PC-3 (cell line): ENCODE measurements around the gene DGKD. TPM values are rescaled to one million over a fixed set of nuclear protein-coding genes. Genes with fewer than 3 reads are reported as not detected.
"Not testable (repeated sequence)": the region's sequence is repeated elsewhere in the genome, so short reads cannot be mapped to it uniquely, and the experiment has no call there.

Experiments
- ATAC-seq: fragments of 200-7000 bp; cut with Tn5 transposase; 2 replicates; pipeline ENCODE4 v1.9.1; 2020; ENCODE audit warnings: mild to moderate bottlenecking, moderate library complexity
- BruUV-seq: library from RNA; stranded (reverse); fragments of 400-500 nt; replicated peaks from 2 replicates; lab custom pipeline; 2021; lab: Mats Ljungman, UMichigan
- CTCF ChIA-PET: fragments of 300-600 bp; sonication (Branson Sonifier 250); formaldehyde crosslinking; loops from one replicate; lab custom pipeline; 2022; ENCODE audit warnings: antibody characterized with exemption; lab: Charles Lee
- POLR2A ChIA-PET: fragments of 300-600 bp; sonication (Branson Sonifier 250); formaldehyde crosslinking; loops from one replicate; lab custom pipeline; 2022; ENCODE audit warnings: antibody characterized with exemption; ENCODE audit not compliant: unreplicated experiment; lab: Charles Lee
- DNase-seq: peaks from one replicate; pipeline ENCODE4 v3.0.0-alpha.2; 2015
- H2AFZ ChIP-seq: fragments of 300-600 bp; sonication (generic); 2 replicates; pipeline ENCODE4 v1.6.0; 2016; ENCODE audit warnings: antibody characterized with exemption, low read length
- H3F3A ChIP-seq: fragments of 300-600 bp; sonication (generic); one replicate; pipeline ENCODE4 v1.6.0; 2017; ENCODE audit warnings: antibody characterized with exemption, low read length, control low read depth, mild to moderate bottlenecking; ENCODE audit not compliant: unreplicated experiment
- H3K27ac ChIP-seq: fragments of 300-600 bp; sonication (generic); 2 replicates; pipeline ENCODE4 v1.5.1; 2016; ENCODE audit warnings: mild to moderate bottlenecking, low read length
- H3K27me3 ChIP-seq: fragments of 300-600 bp; sonication (generic); 2 replicates; pipeline ENCODE4 v1.6.1; 2016; ENCODE audit warnings: low read length, mixed read lengths
- H3K36me3 ChIP-seq: fragments of 300-600 bp; sonication (generic); 2 replicates; pipeline ENCODE4 v1.6.1; 2016; ENCODE audit warnings: low read depth, mixed run types, low read length, mixed read lengths
- H3K4me1 ChIP-seq: fragments of 300-600 bp; sonication (generic); 2 replicates; pipeline ENCODE4 v1.5.1; 2016; ENCODE audit warnings: low read length; ENCODE audit not compliant: insufficient read depth
- H3K4me2 ChIP-seq: fragments of 300-600 bp; sonication (generic); 2 replicates; pipeline ENCODE4 v1.6.0; 2016; ENCODE audit warnings: low read length
- H3K4me3 ChIP-seq: fragments of 300-600 bp; sonication (generic); 2 replicates; pipeline ENCODE4 v1.5.1; 2016; ENCODE audit warnings: mild to moderate bottlenecking, low read length, mixed read lengths
- H3K79me2 ChIP-seq: fragments of 300-600 bp; sonication (generic); 2 replicates; pipeline ENCODE4 v1.6.1; 2017; ENCODE audit warnings: low read length, mixed read lengths
- H3K9ac ChIP-seq: fragments of 300-600 bp; sonication (generic); 2 replicates; pipeline ENCODE4 v1.6.0; 2016; ENCODE audit warnings: mild to moderate bottlenecking, low read length
- H3K9me2 ChIP-seq: fragments of 300-600 bp; sonication (generic); replicated peaks from 2 replicates; pipeline ENCODE4 v1.6.1; 2016; ENCODE audit warnings: mixed run types, low read length, mixed read lengths
- H3K9me3 ChIP-seq: fragments of 300-600 bp; sonication (generic); 2 replicates; pipeline ENCODE4 v1.6.1; 2016; ENCODE audit warnings: low read length, mixed read lengths
- H4K20me1 ChIP-seq: fragments of 300-600 bp; sonication (generic); 2 replicates; pipeline ENCODE4 v1.6.1; 2016; ENCODE audit warnings: low read length, mixed read lengths
- EZH2 ChIP-seq: fragments of 300-600 bp; sonication (generic); IDR thresholded peaks from one replicate; pipeline ENCODE4 v1.6.1; 2017; ENCODE audit warnings: antibody characterized with exemption, mild to moderate bottlenecking, low read length; ENCODE audit not compliant: unreplicated experiment
- EZH2phosphoT487 ChIP-seq: fragments of 300-600 bp; sonication (generic); IDR thresholded peaks from 2 replicates; pipeline ENCODE4 v1.6.1; 2018; ENCODE audit warnings: mild to moderate bottlenecking, antibody characterized with exemption, low read length, borderline replicate concordance
- intact Hi-C: fragments of 100-400 bp; cut with micrococcal nuclease; formaldehyde crosslinking; loops from 2 replicates; pipeline ENCODE4 v1.9.0; 2023
- total RNA-seq: library from RNA; depleted of rRNA; stranded (reverse); fragments of >200 nt; gene quantifications from 2 replicates; pipeline ENCODE4 v1.2.3, GENCODE V29; 2014
- TF ChIP-seq, protein P1 (sequence below): fragments of 300-600 bp; sonication (generic); conservative IDR thresholded peaks from 2 replicates; pipeline ENCODE4 v1.5.1; 2017; ENCODE audit warnings: antibody characterized with exemption, low read depth, mild to moderate bottlenecking, low read length

The DGKD gene
- total RNA-seq, 1 experiment from 2014 or later, result 23.3 TPM

DNA sequence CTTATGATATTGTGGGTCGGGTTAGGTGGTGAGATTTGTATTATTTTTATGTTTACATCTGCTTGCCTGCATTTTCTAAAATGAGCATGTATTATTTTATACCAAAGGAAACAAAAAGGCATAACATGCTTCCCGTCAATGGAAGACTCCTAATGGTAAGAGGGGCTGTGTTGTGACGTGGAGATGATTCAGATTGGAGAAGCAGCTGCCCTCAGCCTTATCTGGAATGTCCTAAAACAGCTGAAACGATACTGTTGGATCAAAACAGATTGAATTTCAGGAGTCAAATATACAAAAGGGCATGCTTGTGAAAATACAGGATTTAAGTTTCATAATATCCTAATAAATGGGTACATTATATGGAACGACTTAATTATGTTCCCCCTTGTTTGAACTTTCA lies 19.0 kb downstream of the DGKD start:
- Histone ChIP-seq H4K20me1 (no peaks in the 10 kb centered on the region), H3K27me3 (no peaks in the 10 kb centered on the region), H2AFZ (no peak overlapping the region), H3K4me2 (no peak overlapping the region), H3K9me3 (no peaks in the 10 kb centered on the region), H3K36me3 (no peaks in the 10 kb centered on the region; the same call in 1 of the 2 replicates), H3K9ac (no peak overlapping the region), H3K79me2 (peaks cover 36% of the 10 kb centered on the region), H3F3A (no peaks in the 10 kb centered on the region), H3K27ac (no peak overlapping the region), H3K9me2 (no peaks in the 10 kb centered on the region), H3K4me1 (no peaks in the 10 kb centered on the region), H3K4me3 (no peak overlapping the region)
- intact Hi-C loops, result no loop called here
- no TSS peak for BruUV-seq
- no peak for ATAC-seq
- TF ChIP-seq, protein P1, sequence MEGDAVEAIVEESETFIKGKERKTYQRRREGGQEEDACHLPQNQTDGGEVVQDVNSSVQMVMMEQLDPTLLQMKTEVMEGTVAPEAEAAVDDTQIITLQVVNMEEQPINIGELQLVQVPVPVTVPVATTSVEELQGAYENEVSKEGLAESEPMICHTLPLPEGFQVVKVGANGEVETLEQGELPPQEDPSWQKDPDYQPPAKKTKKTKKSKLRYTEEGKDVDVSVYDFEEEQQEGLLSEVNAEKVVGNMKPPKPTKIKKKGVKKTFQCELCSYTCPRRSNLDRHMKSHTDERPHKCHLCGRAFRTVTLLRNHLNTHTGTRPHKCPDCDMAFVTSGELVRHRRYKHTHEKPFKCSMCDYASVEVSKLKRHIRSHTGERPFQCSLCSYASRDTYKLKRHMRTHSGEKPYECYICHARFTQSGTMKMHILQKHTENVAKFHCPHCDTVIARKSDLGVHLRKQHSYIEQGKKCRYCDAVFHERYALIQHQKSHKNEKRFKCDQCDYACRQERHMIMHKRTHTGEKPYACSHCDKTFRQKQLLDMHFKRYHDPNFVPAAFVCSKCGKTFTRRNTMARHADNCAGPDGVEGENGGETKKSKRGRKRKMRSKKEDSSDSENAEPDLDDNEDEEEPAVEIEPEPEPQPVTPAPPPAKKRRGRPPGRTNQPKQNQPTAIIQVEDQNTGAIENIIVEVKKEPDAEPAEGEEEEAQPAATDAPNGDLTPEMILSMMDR, result no peak
- no peak for TF ChIP-seq EZH2phosphoT487
- TF ChIP-seq EZH2, result no peak
- ChIA-PET CTCF (no interaction called here), POLR2A (no interaction called here)
- no peak for DNase-seq

DNA sequence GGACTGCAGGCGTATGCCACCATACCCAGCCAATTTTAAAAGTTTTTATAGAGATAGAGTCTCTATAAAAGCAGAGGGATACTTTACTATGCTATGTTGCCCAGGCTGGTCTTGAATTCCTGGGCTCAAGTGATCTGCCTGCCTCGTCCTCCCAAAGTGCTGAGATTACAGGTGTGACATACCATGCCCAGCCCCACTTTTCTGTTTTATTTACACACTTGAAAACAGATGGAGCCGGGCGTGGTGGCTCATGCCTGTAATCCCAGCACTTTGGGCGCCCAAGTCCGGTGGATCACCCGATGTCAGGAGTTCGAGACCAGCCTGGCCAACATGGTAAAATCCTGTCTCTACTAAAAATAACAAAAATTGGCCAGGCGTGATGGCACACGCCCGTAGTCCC lies 20.5 kb downstream of the DGKD start:
- POLR2A ChIA-PET, H4K20me1 ChIP-seq, intact Hi-C loops, H3K9me3 ChIP-seq, H3K27ac ChIP-seq, H3K4me2 ChIP-seq, H3F3A ChIP-seq, H3K9ac ChIP-seq, ATAC-seq, BruUV-seq, H3K27me3 ChIP-seq, H3K4me1 ChIP-seq, H3K9me2 ChIP-seq, DNase-seq, H2AFZ ChIP-seq, H3K36me3 ChIP-seq, CTCF ChIA-PET, H3K4me3 ChIP-seq: not testable (repeated sequence)
- peaks cover 34% of the 10 kb centered on the region for H3K79me2 ChIP-seq

DNA sequence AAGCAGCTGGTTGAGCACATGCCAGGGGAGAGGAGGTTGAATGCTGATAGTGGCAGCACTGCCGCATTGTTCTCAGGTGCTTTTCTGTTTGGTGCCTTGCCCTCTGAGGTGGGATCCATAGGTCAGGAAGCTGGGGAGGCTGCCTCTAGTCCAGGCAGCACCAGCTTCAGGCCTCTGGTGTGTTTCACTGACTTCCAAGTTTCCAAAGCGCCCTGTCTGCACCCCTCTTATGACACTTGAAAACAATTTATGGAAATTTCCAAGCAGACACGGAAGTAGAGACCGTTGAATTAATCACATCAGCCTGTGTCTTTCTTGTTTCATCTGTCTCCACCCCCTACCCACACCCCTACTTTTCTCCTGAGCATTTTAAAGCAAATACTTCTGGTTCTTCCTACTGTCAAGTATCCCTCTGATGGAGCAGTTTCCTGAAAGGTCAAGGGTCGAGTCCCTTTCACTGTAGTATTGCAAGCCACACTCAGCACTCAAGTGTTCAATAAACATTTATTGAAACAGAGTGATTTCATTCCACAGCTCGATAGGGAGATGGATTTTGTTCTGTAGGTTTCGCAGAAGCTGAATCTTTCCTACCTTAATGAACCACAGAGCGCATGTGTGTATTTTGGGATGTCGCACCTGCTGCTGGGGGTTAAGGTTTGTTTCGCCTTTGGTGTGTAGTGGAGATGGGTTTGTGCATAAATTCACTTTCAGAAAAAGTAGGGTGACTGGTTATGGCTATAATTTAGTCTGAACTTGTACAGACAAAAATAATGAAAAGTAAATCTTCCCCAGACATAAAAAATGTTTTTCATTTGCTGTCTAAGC lies 21.4 kb downstream of the DGKD start:
- intact Hi-C loops, result no loop called here
- POLR2A ChIA-PET, result no interaction called here

More for the DNA sequence above, 21.4 kb downstream of the DGKD start:
- H3K4me3 ChIP-seq, result no peak overlapping the region
- no peak overlapping the region for H2AFZ ChIP-seq
- no peak overlapping the region for H3K27ac ChIP-seq
- no peaks in the 10 kb centered on the region for H3K27me3 ChIP-seq
- peaks cover 38% of the 10 kb centered on the region for H3K79me2 ChIP-seq
- no peaks in the 10 kb centered on the region for H3K9me3 ChIP-seq
- TF ChIP-seq, protein P1, result no peak
- TF ChIP-seq EZH2phosphoT487 (no peak), EZH2 (no peak)
- ATAC-seq, result no peak
- H3F3A ChIP-seq, result no peaks in the 10 kb centered on the region
- H3K9me2 ChIP-seq, result no peaks in the 10 kb centered on the region
- peaks cover 3% of the 10 kb centered on the region for H3K4me1 ChIP-seq
- no peak overlapping the region for H3K4me2 ChIP-seq
- no peak overlapping the region for H3K9ac ChIP-seq
- CTCF ChIA-PET, result no interaction called here
- no peaks in the 10 kb centered on the region for H4K20me1 ChIP-seq
- no peak for DNase-seq
- no TSS peak for BruUV-seq
- H3K36me3 ChIP-seq, result no peaks in the 10 kb centered on the region; the same call in 1 of the 2 replicates
